Endothelial cell of umbilical vein (primary cell): Measurements from ENCODE around the gene USH1G. TPM values are rescaled to one million over a fixed set of nuclear protein-coding genes. Genes with fewer than 3 reads are reported as not detected.

Experiments used
- BruUV-seq: library from RNA; stranded (reverse); fragments of 400-500 nt; replicated peaks from 2 replicates; lab custom pipeline; 2021; lab: Mats Ljungman, UMichigan
- CTCF ChIA-PET: fragments of 300-600, 350-600 bp; sonication (Branson Sonifier 250); formaldehyde crosslinking; loops from one replicate; lab custom pipeline; 2021; ENCODE audit warnings: antibody characterized with exemption, inconsistent platforms; lab: Charles Lee
- POLR2A ChIA-PET: fragments of 300-600, 350-600 bp; sonication (Branson Sonifier 250); formaldehyde crosslinking; loops from one replicate; lab custom pipeline; 2021; ENCODE audit warnings: antibody characterized with exemption, inconsistent platforms; lab: Charles Lee
- DNase-seq: peaks from one replicate; pipeline ENCODE4 v3.0.0-alpha.2; 2011; ENCODE audit warnings: low read depth, low spot score
- FAIRE-seq: peaks from 2 replicates; lab custom pipeline; 2011; peaks lifted over from hg19 to GRCh38; lab: Jason Lieb, UNC
- H2AFZ ChIP-seq: 2 replicates; pipeline ENCODE4 v1.6.0; 2012; ENCODE audit warnings: low read depth, low read length, control low read depth, inconsistent platforms
- H3K27ac ChIP-seq: 2 replicates; pipeline ENCODE4 v1.5.1; 2011; ENCODE audit warnings: low read depth, mild to moderate bottlenecking, control low read depth, low read length, moderate library complexity; ENCODE audit not compliant: insufficient read depth
- H3K27me3 ChIP-seq, 2 experiments: 2 replicates each; pipeline versions ENCODE4 v1.6.0 to v1.6.1; 2011; ENCODE audit warnings: low read length in 2 of 2, mixed read lengths in 1 of 2; ENCODE audit not compliant: control insufficient read depth in 2 of 2, insufficient read depth in 2 of 2
- H3K36me3 ChIP-seq, 2 experiments: 2 replicates in 1 of 2; 3 replicates in 1 of 2; pipeline ENCODE4 v1.5.1; 2011; ENCODE audit warnings: low read length in 2 of 2, mild to moderate bottlenecking in 1 of 2, moderate library complexity in 1 of 2; ENCODE audit not compliant: control insufficient read depth in 2 of 2, insufficient read depth in 2 of 2; ENCODE audit errors: extremely low read depth in 1 of 2
- H3K4me1 ChIP-seq: 3 replicates; pipeline ENCODE4 v1.5.1; 2011; ENCODE audit warnings: mild to moderate bottlenecking, low read length; ENCODE audit not compliant: control insufficient read depth, insufficient read depth; ENCODE audit errors: extremely low read depth
- H3K4me2 ChIP-seq: 2 replicates; pipeline ENCODE4 v1.6.1; 2011; ENCODE audit warnings: low read length, control low read depth, mixed read lengths; ENCODE audit not compliant: insufficient read depth
- H3K4me3 ChIP-seq, 3 experiments: fragments of 200-600 bp in 1 of 3; sonication (generic), shearing (Covaris generic) in 1 of 3; replicated peaks in 1 of 3; 2 replicates each; pipeline ENCODE4 v1.5.1; 2011 to 2016; ENCODE audit warnings: control low read depth in 3 of 3, low read length in 3 of 3, mild to moderate bottlenecking in 2 of 3, inconsistent platforms in 1 of 3, low read depth in 1 of 3, moderate library complexity in 1 of 3; ENCODE audit not compliant: insufficient read depth in 1 of 3
- H3K79me2 ChIP-seq: 2 replicates; pipeline ENCODE4 v1.6.0; 2012; ENCODE audit warnings: low read length, inconsistent platforms; ENCODE audit not compliant: control insufficient read depth, insufficient read depth
- H3K9ac ChIP-seq: replicated peaks from 2 replicates; pipeline ENCODE3; 2011; ENCODE audit warnings: low read length, control low read depth; ENCODE audit not compliant: insufficient read depth; ENCODE audit errors: extremely low read depth
- H3K9me1 ChIP-seq: replicated peaks from 3 replicates; pipeline ENCODE4 v1.6.0; 2011; ENCODE audit warnings: mild to moderate bottlenecking, low read length; ENCODE audit not compliant: control insufficient read depth, insufficient read depth; ENCODE audit errors: extremely low read depth
- H3K9me3 ChIP-seq: replicated peaks from 2 replicates; pipeline ENCODE4 v1.5.1; 2012; ENCODE audit warnings: low read length, inconsistent platforms; ENCODE audit not compliant: control insufficient read depth, insufficient read depth
- H4K20me1 ChIP-seq: replicated peaks from 2 replicates; pipeline ENCODE3; 2011; ENCODE audit warnings: mild to moderate bottlenecking, low read length; ENCODE audit not compliant: control insufficient read depth, insufficient read depth; ENCODE audit errors: extremely low read depth
- CTCF ChIP-seq, 2 donors: IDR thresholded peaks; 1 replicate in 1 of 2; 2 replicates in 1 of 2; pipeline ENCODE4 v1.5.1; 2011; ENCODE audit warnings: low read length in 2 of 2, mild to moderate bottlenecking in 2 of 2, moderate library complexity in 2 of 2, control low read depth in 1 of 2, inconsistent platforms in 1 of 2, low read depth in 1 of 2; ENCODE audit not compliant: insufficient read depth in 1 of 2; ENCODE audit errors: extremely low read depth in 1 of 2
- EZH2 ChIP-seq: IDR thresholded peaks from 2 replicates; pipeline ENCODE4 v1.6.1; 2012; ENCODE audit warnings: borderline replicate concordance, low read depth, mild to moderate bottlenecking, moderate library complexity, low read length, inconsistent platforms; ENCODE audit not compliant: severe bottlenecking
- FOS ChIP-seq: IDR thresholded peaks from 2 replicates; pipeline ENCODE4 v1.6.1; 2011; ENCODE audit warnings: mild to moderate bottlenecking, low read length, moderate library complexity, borderline replicate concordance; ENCODE audit not compliant: insufficient read depth
- GATA2 ChIP-seq: IDR thresholded peaks from 2 replicates; pipeline ENCODE4 v1.7.0; 2011; ENCODE audit warnings: low read depth, mild to moderate bottlenecking, moderate library complexity, mixed read lengths, low read length; ENCODE audit not compliant: insufficient read length, insufficient read depth
- JUN ChIP-seq: IDR thresholded peaks from 2 replicates; pipeline ENCODE4 v1.6.1; 2011; ENCODE audit warnings: borderline replicate concordance, low read depth; ENCODE audit not compliant: insufficient read length, insufficient read depth
- MAX ChIP-seq: IDR thresholded peaks from 2 replicates; pipeline ENCODE4 v1.6.1; 2011; ENCODE audit not compliant: insufficient read depth, insufficient read length
- MYC ChIP-seq: IDR thresholded peaks from one replicate; pipeline ENCODE4 v1.6.1; 2011; ENCODE audit warnings: mild to moderate bottlenecking, low read depth, low read length
- POLR2A ChIP-seq: IDR thresholded peaks from 2 replicates; pipeline ENCODE4 v1.6.1; 2012; ENCODE audit warnings: low read depth, mild to moderate bottlenecking, control low read depth, low read length
- POLR2AphosphoS5 ChIP-seq: IDR thresholded peaks from 2 replicates; pipeline ENCODE4 v1.6.1; 2012; ENCODE audit warnings: low read depth, mild to moderate bottlenecking, control low read depth, low read length, moderate library complexity; ENCODE audit not compliant: insufficient read depth
- dilution Hi-C: fragments of 300-500 bp; cut with MboI; formaldehyde crosslinking; loops from one replicate; pipeline ENCODE4 v1.15.0; 2019; ENCODE audit warnings: low sequenced_read_pairs; ENCODE audit not compliant: extremely low pct_ligation_motif_present
- intact Hi-C: fragments of 100-400 bp; cut with micrococcal nuclease; formaldehyde crosslinking; loops from one replicate; pipeline ENCODE4 v1.10.0; 2022
- polyA plus RNA-seq, 4 experiments: library from polyadenylated mRNA; depleted of rRNA in 3 of 4; stranded (reverse) in 3 of 4; unstranded in 1 of 4; fragments of >200 nt; gene quantifications; 2 replicates each; pipeline versions ENCODE4 v1.2.1 to v1.2.3, GENCODE V29; 2011 to 2012; ENCODE audit warnings: missing spikeins in 1 of 4
- total RNA-seq: library from RNA; stranded (reverse); gene quantifications from 2 replicates; pipeline ENCODE4 v1.2.3, GENCODE V29; 2021

The USH1G gene
- total and polyA plus RNA-seq, 2 donors (not counting 3 experiments of a cell fraction or from before 2014, with no cell fraction given), result not detected

- Histone ChIP-seq H3K36me3 (no peaks in the 10 kb centered on the region), H4K20me1 (no peaks in the 10 kb centered on the region), H3K4me3 (no peak overlapping the region), H3K9ac (no peak overlapping the region), H3K4me2 (no peak overlapping the region), H3K27ac (no peak overlapping the region), H2AFZ (no peak overlapping the region), H3K27me3 (peaks cover 44 to 45% of the 10 kb centered on the region in 2 experiments), H3K4me1 (peaks cover 4% of the 10 kb centered on the region), H3K9me3 (no peaks in the 10 kb centered on the region), H3K9me1 (no peaks in the 10 kb centered on the region), H3K79me2 (no peaks in the 10 kb centered on the region)
- no peak for TF ChIP-seq JUN
- TF ChIP-seq MAX, result no peak
- TF ChIP-seq MYC, result no peak
- no peak for TF ChIP-seq POLR2A
- TF ChIP-seq POLR2AphosphoS5, result no peak
- no peak for TF ChIP-seq CTCF (IDR thresholded peaks at IDR 0.05; ENCODE audit: extremely low read depth in 1 of 2, insufficient read depth in 1 of 2, low read depth in 1 of 2, low read length in 2 of 2)
- TF ChIP-seq GATA2, result no peak
- TF ChIP-seq EZH2, result no peak
- no peak for TF ChIP-seq FOS
- dilution Hi-C loops (no loop called here), intact Hi-C loops (no loop called here)
- ChIA-PET CTCF (interaction anchor here (0.9 to 3.0 kb wide), 5 partner anchors 13 to 277 kb away, joined by 3 to 58 read pairs (median 7); no protein-coding TSS in a partner anchor), POLR2A (no interaction called here)
- DNase-seq (no peak), FAIRE-seq (no peak)
- BruUV-seq, result no TSS peak
These were observed 2.2 kb upstream of the USH1G start for GRCh38 chr17:74925242-74925641.
